Ramos (cell line): ENCODE data around the gene ATP2C2.

Experiments
- in situ Hi-C: fragments of 300-500 bp; cut with MboI; formaldehyde crosslinking; loops from one replicate; pipeline ENCODE4 v1.14.3; 2022; ENCODE audit warnings: low sequenced_read_pairs; ENCODE audit not compliant: unreplicated experiment

The ATP2C2 gene

GRCh38 chr16:84362471-84362941, 5.8 kb upstream of the ATP2C2 start:
- in situ Hi-C loops, result no loop called here

DNA sequence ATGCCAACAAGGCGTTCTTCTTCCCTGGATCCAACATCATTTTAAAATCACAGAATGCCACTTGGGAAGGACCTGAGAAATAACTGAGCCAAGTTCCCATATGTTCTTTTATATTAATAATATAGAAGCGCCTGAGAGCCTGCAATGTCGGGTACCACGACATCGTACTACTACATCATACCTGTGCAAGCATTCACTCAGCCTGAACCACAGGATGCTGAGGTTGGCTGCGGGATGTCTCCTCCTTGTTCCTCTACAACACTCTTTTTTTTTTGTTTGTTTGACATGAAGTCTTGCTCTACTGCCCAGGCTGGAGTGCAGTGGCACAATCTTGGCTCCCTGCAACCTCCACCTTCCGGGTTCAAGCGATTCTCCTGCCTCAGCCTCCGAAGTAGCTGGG, 2.1 kb upstream of the ATP2C2 start:
- in situ Hi-C loops, result no loop called here

- in situ Hi-C loops, result no loop called here
Measured at GRCh38 chr16:84367297-84367680, 1.0 kb upstream of the ATP2C2 start.

DNA sequence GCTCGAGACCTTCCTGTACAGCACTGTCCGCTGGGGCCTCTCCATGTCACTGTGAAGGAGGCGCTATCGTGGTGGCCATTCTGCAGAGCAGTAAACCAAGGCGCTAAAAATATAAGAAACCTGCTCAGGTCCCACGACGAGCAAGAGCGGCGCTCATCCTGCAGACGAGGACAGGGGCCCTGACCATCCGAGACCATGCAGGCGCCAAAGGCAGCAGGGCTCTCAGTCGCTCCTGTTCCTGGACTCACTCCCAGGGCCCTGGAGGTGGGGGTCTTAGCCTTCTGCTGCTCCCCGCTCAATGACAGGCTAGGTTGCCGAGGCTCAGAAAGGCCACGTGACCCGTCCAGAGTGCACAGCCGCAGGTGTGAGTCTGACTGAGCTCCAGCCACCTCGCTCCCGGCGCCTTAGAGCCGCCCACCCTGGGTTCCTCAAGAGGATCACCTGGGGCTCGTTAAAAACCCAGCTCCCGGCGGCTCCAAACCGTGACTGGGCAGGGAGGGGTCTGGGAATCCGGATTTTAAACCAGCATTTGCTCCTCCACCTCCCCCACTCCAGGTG, 509 bp upstream of the ATP2C2 start:
- in situ Hi-C loops, result no loop called here

- in situ Hi-C loops, result no loop called here
Measured at GRCh38 chr16:84369105-84369504, 767 bp downstream of the ATP2C2 start.

GRCh38 chr16:84369938-84370627, 1.7 kb downstream of the ATP2C2 start:
- in situ Hi-C loops, result no loop called here

DNA sequence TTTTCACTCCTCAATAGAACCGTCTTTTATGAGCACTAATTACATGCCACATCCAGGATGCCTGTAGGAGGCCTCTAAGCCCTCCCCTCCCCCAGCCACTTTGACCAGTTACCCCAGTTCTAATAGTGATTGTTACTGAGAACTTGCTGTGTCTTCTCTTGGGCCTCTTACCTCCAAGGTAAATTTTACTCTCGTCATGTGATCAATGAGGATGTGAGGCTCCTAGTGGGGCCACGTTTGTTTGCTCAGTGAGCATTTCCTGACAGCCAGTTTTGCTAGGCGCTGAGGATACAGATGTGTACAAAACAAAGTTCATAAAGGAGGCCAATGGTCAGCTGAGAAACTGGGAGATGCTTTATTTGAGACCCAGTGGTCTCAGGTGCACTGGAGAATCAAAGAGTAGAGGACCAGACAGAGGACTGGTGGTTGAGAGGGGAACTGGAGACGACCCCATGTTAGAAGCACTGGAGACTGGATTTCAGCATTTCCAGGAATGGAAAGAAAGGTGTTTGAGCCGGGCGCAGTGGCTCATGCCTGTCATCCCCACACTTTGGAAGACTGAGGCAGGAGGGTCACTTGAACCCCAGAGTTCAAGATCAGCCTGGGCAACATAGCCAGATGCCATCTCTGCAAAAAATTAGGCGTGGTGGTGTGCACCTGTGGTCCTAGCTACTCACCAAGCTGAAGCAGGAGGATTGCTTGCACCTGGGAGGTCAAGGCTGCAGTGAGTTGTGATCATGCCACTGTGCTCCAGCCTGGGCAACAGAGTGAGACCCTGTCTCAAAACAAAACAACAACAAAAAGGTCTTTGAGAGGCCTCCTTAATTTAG, 2.6 kb downstream of the ATP2C2 start:
- in situ Hi-C loops, result no loop called here

GRCh38 chr16:84371553-84371865, 3.2 kb downstream of the ATP2C2 start:
- in situ Hi-C loops, result no loop called here

GRCh38 chr16:84373907-84374489, 5.7 kb downstream of the ATP2C2 start:
- in situ Hi-C loops, result no loop called here

DNA sequence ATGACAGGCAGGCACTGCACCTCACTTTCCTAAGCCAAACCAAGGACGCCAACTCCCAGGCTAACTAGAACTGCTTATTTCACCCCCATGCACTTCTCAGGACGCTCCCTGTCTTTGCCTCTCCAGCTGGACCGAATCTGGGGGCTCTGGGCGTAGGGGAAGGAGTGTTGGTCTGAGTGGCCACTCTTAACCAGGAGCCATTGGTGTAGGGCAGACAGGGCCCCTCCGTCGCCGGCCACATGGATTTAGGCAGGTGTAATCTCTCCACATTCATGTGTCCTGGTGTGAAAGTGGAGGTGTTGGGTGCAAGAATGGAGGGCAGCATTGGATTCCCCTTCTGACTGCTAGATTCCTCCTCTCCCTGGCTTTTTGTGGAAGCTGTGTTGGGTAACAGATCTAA, 9.8 kb downstream of the ATP2C2 start:
- in situ Hi-C loops, result no loop called here

- in situ Hi-C loops, result no loop called here
Measured at GRCh38 chr16:84378567-84378966, 10.2 kb downstream of the ATP2C2 start.

GRCh38 chr16:84379008-84379708, 10.8 kb downstream of the ATP2C2 start:
- in situ Hi-C loops, result no loop called here

DNA sequence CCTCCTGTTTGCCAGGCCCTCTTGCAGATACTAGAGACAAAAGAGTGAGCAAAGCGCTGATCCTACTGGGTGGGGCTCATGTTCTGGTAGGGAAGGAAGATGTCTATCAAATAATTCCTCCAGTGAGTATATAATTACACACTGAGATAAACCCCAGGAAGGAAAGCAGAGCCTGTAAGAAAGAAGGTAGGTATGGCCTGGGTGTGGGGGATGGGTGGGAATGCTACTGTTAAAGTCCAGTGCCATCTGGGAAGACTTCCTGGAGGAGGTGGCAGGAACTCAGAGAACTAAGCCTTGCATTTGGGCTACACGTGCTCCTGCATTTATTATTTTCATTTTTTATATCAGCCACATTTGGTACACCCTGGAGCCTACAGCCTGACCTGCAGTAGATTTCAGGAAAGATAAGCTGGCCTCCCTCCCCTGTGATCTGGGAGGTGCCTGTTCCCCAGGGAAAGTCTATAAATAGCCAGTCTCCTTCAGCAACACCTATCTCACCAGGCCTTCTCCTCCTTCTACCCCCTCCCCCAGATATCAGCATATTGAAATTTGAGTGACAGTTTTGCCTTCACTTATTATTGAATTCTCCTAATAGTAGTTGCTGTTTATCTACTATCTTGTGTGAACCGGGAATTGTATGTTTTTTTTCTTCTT, 11.5 kb downstream of the ATP2C2 start:
- in situ Hi-C loops, result no loop called here

DNA sequence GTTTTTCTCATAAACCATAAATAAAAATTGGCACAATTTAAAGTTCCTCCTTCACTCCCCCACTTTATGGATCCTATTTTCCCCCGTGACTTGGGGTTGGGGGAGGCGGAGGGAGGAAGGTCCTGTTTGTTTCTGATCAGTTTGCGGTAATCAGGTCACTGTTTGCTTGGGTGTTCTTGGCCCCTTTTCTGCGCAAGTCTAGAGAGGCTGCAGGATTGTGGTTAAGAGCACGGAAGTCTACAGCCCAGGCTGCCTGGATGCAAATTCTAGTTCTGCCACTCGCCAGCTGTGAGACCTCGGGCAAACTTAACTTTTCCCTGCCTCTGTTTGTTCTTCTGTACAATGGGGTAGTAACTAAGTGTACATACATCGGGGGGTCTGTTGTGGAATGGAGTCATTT, 12.1 kb downstream of the ATP2C2 start:
- in situ Hi-C loops, result no loop called here

GRCh38 chr16:84382396-84382795, 14.1 kb downstream of the ATP2C2 start:
- in situ Hi-C loops, result no loop called here

DNA sequence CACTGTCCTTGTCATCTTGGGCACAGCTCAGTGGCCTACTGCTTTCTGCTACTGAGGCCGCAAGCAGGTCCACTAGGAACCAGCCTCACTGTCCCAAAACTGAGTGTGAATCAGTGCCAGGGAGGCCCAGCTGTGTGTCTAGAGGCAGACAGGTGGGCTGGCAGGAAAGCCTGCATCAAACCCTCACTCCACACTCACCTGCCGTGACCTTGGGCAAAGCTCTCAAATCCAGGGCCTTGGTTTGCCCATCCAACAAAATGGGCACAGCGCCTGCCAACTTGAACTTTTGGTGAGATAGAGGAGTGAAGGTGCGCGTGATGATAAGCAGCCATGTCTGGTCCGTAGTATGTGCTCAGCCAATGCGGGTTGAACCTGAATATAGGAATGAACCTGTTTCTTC, 14.8 kb downstream of the ATP2C2 start:
- in situ Hi-C loops, result no loop called here

DNA sequence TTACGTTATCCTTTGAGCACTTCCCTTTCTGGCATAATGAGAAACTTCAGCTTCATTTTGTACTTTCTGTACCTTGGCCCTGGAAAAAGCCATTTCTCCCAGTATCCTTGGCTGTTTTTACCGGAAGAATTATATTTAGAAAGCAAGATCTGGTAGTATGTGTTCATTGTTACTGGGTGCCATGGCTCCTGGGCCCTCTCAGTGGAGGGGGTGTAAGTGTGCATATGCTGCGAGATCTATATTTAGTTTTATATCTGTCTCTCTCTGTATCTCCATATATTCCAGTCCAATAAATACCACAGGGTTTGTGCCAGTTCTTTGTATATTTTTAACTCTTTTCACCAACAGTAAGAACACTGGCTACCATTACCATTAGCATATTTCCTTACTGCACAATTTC, 17.7 kb downstream of the ATP2C2 start:
- in situ Hi-C loops, result no loop called here

DNA sequence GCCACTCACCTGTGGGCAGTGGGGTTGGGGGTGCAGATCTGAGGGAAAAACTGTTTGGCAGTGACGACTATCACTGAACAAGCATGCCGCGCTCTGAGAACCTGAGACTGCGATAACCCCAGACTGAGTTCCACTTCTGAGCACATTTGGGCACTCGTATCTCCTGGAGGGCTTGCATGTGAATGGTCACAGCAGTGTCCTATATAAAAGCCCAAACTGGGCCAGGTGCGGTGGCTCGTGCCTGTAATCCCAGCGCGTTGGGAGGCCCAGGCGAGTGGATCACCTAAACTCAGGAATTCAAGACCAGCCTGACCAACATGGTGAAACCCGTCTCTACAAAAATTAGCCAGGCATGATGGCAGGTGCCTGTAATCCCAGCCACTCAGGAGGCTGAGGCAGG, 18.7 kb downstream of the ATP2C2 start:
- in situ Hi-C loops, result no loop called here

GRCh38 chr16:84390131-84390785, 21.9 kb downstream of the ATP2C2 start:
- in situ Hi-C loops, result no loop called here
